Spleen (tissue), 11 donors: Measurements from ENCODE around the gene KCNJ10. TPM values are rescaled to one million over a fixed set of nuclear protein-coding genes. Genes with fewer than 3 reads are reported as not detected.

Experiments used
- DNase-seq: peaks from one replicate; pipeline ENCODE4 v3.0.0-alpha.2; 2020
- H3K27ac ChIP-seq, 8 donors: fragments of 200-600 bp; sonication (generic) in 7 of 8; 1 replicate in 4 of 8; 2 replicates in 4 of 8; pipeline versions ENCODE4 v1.5.0 to v1.8.0; 2016 to 2021; ENCODE audit warnings: inconsistent platforms in 4 of 8, mild to moderate bottlenecking in 4 of 8, moderate library complexity in 1 of 8
- H3K27me3 ChIP-seq, 7 donors: fragments of 200-600 bp; sonication (generic) in 6 of 7; replicated peaks in 1 of 7; 1 replicate in 4 of 7; 2 replicates in 3 of 7; pipeline versions ENCODE4 v1.5.0 to v1.8.0; 2016 to 2021; ENCODE audit warnings: inconsistent platforms in 3 of 7, mild to moderate bottlenecking in 1 of 7
- H3K36me3 ChIP-seq, 6 donors: fragments of 200-600 bp; sonication (generic) in 5 of 6; 1 replicate in 4 of 6; 2 replicates in 2 of 6; pipeline versions ENCODE4 v1.5.0 to v1.8.0; 2016 to 2021; ENCODE audit warnings: inconsistent platforms in 2 of 6
- H3K4me1 ChIP-seq, 6 donors: fragments of 200-600 bp; sonication (generic) in 5 of 6; 1 replicate in 3 of 6; 2 replicates in 3 of 6; pipeline versions ENCODE4 v1.5.0 to v1.8.0; 2016 to 2021; ENCODE audit warnings: inconsistent platforms in 3 of 6
- H3K4me3 ChIP-seq, 8 donors: fragments of 200-600 bp; sonication (generic) in 7 of 8; 1 replicate in 4 of 8; 2 replicates in 4 of 8; pipeline versions ENCODE4 v1.5.0 to v1.8.0; 2016 to 2021; ENCODE audit warnings: inconsistent platforms in 4 of 8, mild to moderate bottlenecking in 4 of 8, moderate library complexity in 2 of 8
- H3K9me3 ChIP-seq, 8 donors: fragments of 200-600 bp; sonication (generic) in 7 of 8; 1 replicate in 4 of 8; 2 replicates in 4 of 8; pipeline versions ENCODE4 v1.5.0 to v1.8.0; 2016 to 2021; ENCODE audit warnings: inconsistent platforms in 4 of 8
- CTCF ChIP-seq, 11 experiments: fragments of 200-600 bp in 7 of 11; fragments of 450-650 bp in 4 of 11; sonication (generic) in 4 of 11; IDR thresholded peaks in 8 of 11; conservative IDR thresholded peaks in 3 of 11; 1 replicate in 7 of 11; 2 replicates in 4 of 11; pipeline versions ENCODE4 v1.4.0 to v1.8.0; 2016 to 2021; ENCODE audit warnings: antibody characterized with exemption in 11 of 11, inconsistent platforms in 4 of 11, mild to moderate bottlenecking in 1 of 11
- POLR2A ChIP-seq, 3 donors: fragments of 450-650 bp; IDR thresholded peaks; one replicate each; pipeline ENCODE4 v1.5.1; 2017; ENCODE audit warnings: antibody characterized with exemption in 3 of 3, mild to moderate bottlenecking in 1 of 3
- POLR2AphosphoS5 ChIP-seq, 3 donors: sonication (generic); formaldehyde crosslinking; IDR thresholded peaks; one replicate each; pipeline ENCODE4 v1.5.1; 2017; ENCODE audit warnings: antibody characterized with exemption in 3 of 3
- WGBS, 5 donors: extraction: QIAGEN DNeasy Blood & Tissue Kit in 3 of 5; methylation state at CpG; one replicate each; pipeline versions ENCODE4 v1.1.5 to v1.1.7; 2013 to 2018; 5-methylcytosine and 5-hydroxymethylcytosine counted together
- intact Hi-C: fragments of 100-400 bp; cut with DNase I; formaldehyde crosslinking; loops from one replicate; pipeline ENCODE4 v1.15.0; 2023; ENCODE audit warnings: low total_unique reads
- polyA plus RNA-seq, 3 donors: library from polyadenylated mRNA; stranded (reverse); fragments of 200-250 nt; gene quantifications; one replicate each; pipeline ENCODE4 v1.2.1, GENCODE V29; 2013
- total RNA-seq, 7 donors: library from RNA; depleted of rRNA in 3 of 7; stranded (reverse); fragments of >200 nt in 3 of 7; fragmentation: NEBNext Ultra II Directional in 4 of 7; extraction: Animal tissue kit (Norgen Biotek cat#: 25700) in 4 of 7; gene quantifications; one replicate each; pipeline versions ENCODE4 v1.1.0 to v1.2.1, GENCODE V29; 2016 to 2021
- donor health status: healthy with polysubstance abuse.
- donor health status: DM: no; HTN: no; CAD: no; lungs with moderate emphysema.
- donor health status: DM: no; HTN: no; CAD: no.
- donor health status: Bipolar disorder and iron deficiency.
- donor health status: healthy.
- donor health status: DM: no; HTN: no; CAD: no.
- donor health status: DM: yes; HTN: yes; CAD: no.

Gene KCNJ10
- total and polyA plus RNA-seq, 10 donors: 3.7 to 30.8 (median 14.2) TPM

- WGBS, 5 donors: 91 to 95% (median 94%) methylated on average over 11 to 12 of the region's 12 CpGs
Observed at GRCh38 chr1:160087118-160087662, 17.2 kb upstream of the KCNJ10 start.

GRCh38 chr1:160086456-160086892 is 16.5 kb upstream of the KCNJ10 start:
- Histone ChIP-seq H3K4me1 (peaks cover 0 to 13% (median 10%) of the 10 kb centered on the region in 6 donors), H3K4me3 (no peak overlapping the region)
- no peak for TF ChIP-seq POLR2A (IDR thresholded peaks at IDR 0.05)
- no peak for TF ChIP-seq POLR2AphosphoS5 (IDR thresholded peaks at IDR 0.05)
- TF ChIP-seq CTCF (IDR thresholded peaks at IDR 0.05 in 8 of 11, conservative IDR thresholded peaks at IDR 0.05 in 3 of 11): no peak

More at GRCh38 chr1:160087118-160087662, 17.2 kb upstream of the KCNJ10 start:
- Histone ChIP-seq H3K27ac (no peak overlapping the region), H3K36me3 (peaks cover 0 to 53% (median 22%) of the 10 kb centered on the region in 6 donors), H3K4me3 (no peak overlapping the region), H3K27me3 (peaks cover 0 to 27% (median 16%) of the 10 kb centered on the region in 7 donors), H3K4me1 (peaks cover 0 to 13% (median 10%) of the 10 kb centered on the region in 6 donors), H3K9me3 (no peaks in the 10 kb centered on the region)
- intact Hi-C loops: no loop called here
- peak; percentile 44 for DNase-seq
- TF ChIP-seq POLR2AphosphoS5 (IDR thresholded peaks at IDR 0.05) (no peak), CTCF (IDR thresholded peaks at IDR 0.05 in 8 of 11, conservative IDR thresholded peaks at IDR 0.05 in 3 of 11) (no peak), POLR2A (IDR thresholded peaks at IDR 0.05) (no peak)

GRCh38 chr1:160085686-160086455 is 15.9 kb upstream of the KCNJ10 start:
- peak; percentile 91 for DNase-seq
- Histone ChIP-seq H3K4me3 (no peak overlapping the region), H3K27me3 (peaks cover 0 to 40% (median 29%) of the 10 kb centered on the region in 7 donors), H3K27ac (no peak overlapping the region), H3K4me1 (peaks cover 0 to 13% (median 10%) of the 10 kb centered on the region in 6 donors), H3K36me3 (peaks cover 0 to 40% (median 9%) of the 10 kb centered on the region in 6 donors), H3K9me3 (no peaks in the 10 kb centered on the region)
- intact Hi-C loops: loop anchor here (2.0 kb wide), 1 partner anchor 39 kb away; no protein-coding TSS in a partner anchor
- TF ChIP-seq POLR2A (IDR thresholded peaks at IDR 0.05) (no peak), CTCF (IDR thresholded peaks at IDR 0.05 in 8 of 11, conservative IDR thresholded peaks at IDR 0.05 in 3 of 11) (peak; percentile 8 to 90 (median 79)), POLR2AphosphoS5 (IDR thresholded peaks at IDR 0.05) (peak in 2 of 3 donors; percentile 36 to 46)
- 51 to 60% (median 55%) methylated on average over 19 of the region's 19 CpGs for WGBS, 5 donors

More at GRCh38 chr1:160086456-160086892, 16.5 kb upstream of the KCNJ10 start:
- 85 to 96% (median 87%) methylated on average over 5 of the region's 5 CpGs for WGBS, 5 donors
- peaks cover 0 to 46% (median 15%) of the 10 kb centered on the region in 6 donors for H3K36me3 ChIP-seq
- DNase-seq: no peak
- H3K9me3 ChIP-seq: no peaks in the 10 kb centered on the region
- peaks cover 0 to 34% (median 23%) of the 10 kb centered on the region in 7 donors for H3K27me3 ChIP-seq
- H3K27ac ChIP-seq: no peak overlapping the region
- intact Hi-C loops: no loop called here
